Body of pancreas (tissue), 4 donors: ENCODE results near the gene UQCRC1. TPM values are rescaled to one million over a fixed set of nuclear protein-coding genes. Genes with fewer than 3 reads are reported as not detected.

Experiments
- ATAC-seq: fragments of 150-250 bp; one replicate; pipeline ENCODE4 v1.9.1; 2016
- DNase-seq, 4 donors: peaks; one replicate each; pipeline ENCODE4 v3.0.0-alpha.2; 2019
- H3K27ac ChIP-seq, 4 donors: fragments of 200-600 bp; sonication (generic); 1 replicate in 3 of 4; 2 replicates in 1 of 4; pipeline versions ENCODE4 v1.5.1 to v1.6.1; 2016 to 2019; ENCODE audit warnings: mild to moderate bottlenecking in 1 of 4, mixed read lengths in 1 of 4, moderate library complexity in 1 of 4
- H3K27me3 ChIP-seq, 2 donors: fragments of 200-600 bp; sonication (generic); one replicate each; pipeline ENCODE4 v1.6.0; 2016; ENCODE audit warnings: mild to moderate bottlenecking in 1 of 2
- H3K36me3 ChIP-seq, 2 donors: fragments of 200-600 bp; sonication (generic); replicated peaks in 1 of 2; 2 replicates each; pipeline ENCODE4 v1.5.1; 2016; ENCODE audit warnings: low read depth in 2 of 2; ENCODE audit not compliant: insufficient read depth in 1 of 2
- H3K4me1 ChIP-seq: fragments of 200-600 bp; sonication (generic); one replicate; pipeline ENCODE4 v1.6.0; 2016
- H3K4me3 ChIP-seq, 2 donors: fragments of 200-600 bp; sonication (generic); 1 replicate in 1 of 2; 2 replicates in 1 of 2; pipeline ENCODE4 v1.5.1; 2016 to 2019
- H3K9me3 ChIP-seq, 3 donors: fragments of 200-600 bp; sonication (generic); 1 replicate in 2 of 3; 2 replicates in 1 of 3; pipeline ENCODE4 v1.5.1; 2016
- CTCF ChIP-seq, 7 experiments: fragments of 450-650 bp in 4 of 7; fragments of 200-600 bp in 3 of 7; sonication (generic) in 3 of 7; IDR thresholded peaks; one replicate each; pipeline ENCODE4 v1.5.1; 2016 to 2019; ENCODE audit warnings: antibody characterized with exemption in 7 of 7
- POLR2A ChIP-seq, 3 donors: fragments of 450-650 bp; IDR thresholded peaks; one replicate each; pipeline ENCODE4 v1.6.1; 2016; ENCODE audit warnings: antibody characterized with exemption in 3 of 3, mild to moderate bottlenecking in 2 of 3
- WGBS, 2 donors: methylation state at CpG; one replicate each; pipeline ENCODE4 v1.1.5; 2017; 5-methylcytosine and 5-hydroxymethylcytosine counted together
- intact Hi-C: fragments of 100-400 bp; cut with DNase I; formaldehyde crosslinking; loops from one replicate; pipeline ENCODE4 v1.15.1; 2023
- total RNA-seq, 2 donors: library from RNA; depleted of rRNA; stranded (reverse); fragments of >200 nt; gene quantifications; one replicate each; pipeline ENCODE4 v1.1.0, GENCODE V29; 2016

Gene UQCRC1
- total RNA-seq, 2 donors from 2014 or later = 92.9 to 161 TPM

- no peak overlapping the region for H3K27ac ChIP-seq
- peaks cover 2 to 11% of the 10 kb centered on the region in 2 donors for H3K36me3 ChIP-seq
- H3K27me3 ChIP-seq = no peaks in the 10 kb centered on the region
- H3K4me3 ChIP-seq = no peak overlapping the region
- H3K9me3 ChIP-seq = no peaks in the 10 kb centered on the region
- DNase-seq = no peak
- ATAC-seq = no peak
- 43 to 45% methylated on average over 30 to 39 of the region's 39 CpGs for WGBS, 2 donors
- H3K4me1 ChIP-seq = peaks cover 13% of the 10 kb centered on the region
- TF ChIP-seq CTCF (IDR thresholded peaks at IDR 0.05) = no peak
- no peak for TF ChIP-seq POLR2A (IDR thresholded peaks at IDR 0.05)
- intact Hi-C loops = no loop called here
Measured at GRCh38 chr3:48594417-48595049, 14.9 kb downstream of the UQCRC1 start.

- Histone ChIP-seq H3K27me3 (no peaks in the 10 kb centered on the region), H3K27ac (no peak overlapping the region), H3K9me3 (no peaks in the 10 kb centered on the region), H3K4me1 (peaks cover 13% of the 10 kb centered on the region), H3K36me3 (peaks cover 0 to 2% of the 10 kb centered on the region in 2 donors), H3K4me3 (no peak overlapping the region)
- no peak for ATAC-seq
- 83% methylated on average over 9 of the region's 9 CpGs; no CpG with 5 or more reads in 1 of the 2 donors for WGBS, 2 donors
- DNase-seq = no peak
- intact Hi-C loops = no loop called here
- no peak for TF ChIP-seq POLR2A (IDR thresholded peaks at IDR 0.05)
- no peak for TF ChIP-seq CTCF (IDR thresholded peaks at IDR 0.05)
Measured at GRCh38 chr3:48593337-48593736, 16.1 kb downstream of the UQCRC1 start.

- Histone ChIP-seq H3K27me3 (no peaks in the 10 kb centered on the region), H3K27ac (no peak overlapping the region), H3K36me3 (no peaks in the 10 kb centered on the region), H3K4me1 (peaks cover 13% of the 10 kb centered on the region), H3K4me3 (no peak overlapping the region), H3K9me3 (no peaks in the 10 kb centered on the region)
- DNase-seq (no peak), ATAC-seq (no peak)
- intact Hi-C loops = no loop called here
- TF ChIP-seq POLR2A (IDR thresholded peaks at IDR 0.05) (no peak), CTCF (IDR thresholded peaks at IDR 0.05) (no peak)
- 84 to 87% methylated on average over 18 to 21 of the region's 21 CpGs for WGBS, 2 donors
Measured at GRCh38 chr3:48592519-48593087, 16.8 kb downstream of the UQCRC1 start.

GRCh38 chr3:48591886-48592518 lies 17.4 kb downstream of the UQCRC1 start:
- Histone ChIP-seq H3K4me3 (no peak overlapping the region), H3K36me3 (no peaks in the 10 kb centered on the region), H3K27me3 (no peaks in the 10 kb centered on the region), H3K27ac (no peak overlapping the region), H3K9me3 (no peaks in the 10 kb centered on the region), H3K4me1 (peaks cover 13% of the 10 kb centered on the region)
- ATAC-seq (no peak), DNase-seq (no peak)
- WGBS, 2 donors = 89% methylated on average over 17 of the region's 22 CpGs; no CpG with 5 or more reads in 1 of the 2 donors
- TF ChIP-seq POLR2A (IDR thresholded peaks at IDR 0.05) (no peak), CTCF (IDR thresholded peaks at IDR 0.05) (no peak)
- intact Hi-C loops = no loop called here
